Activated B cell treated with CpG ODN at 0.5 μM for 24 hours (primary cell): ENCODE measurements around the gene BTBD3. TPM values are rescaled to one million over a fixed set of nuclear protein-coding genes. Genes with fewer than 3 reads are reported as not detected.

Experiments used
- ATAC-seq: fragments of 200-7000 bp; cut with Tn5 transposase; one replicate; pipeline ENCODE4 v1.10.0; 2021; ENCODE audit warnings: low read depth, mild to moderate bottlenecking, moderate library complexity
- CTCF ChIA-PET: fragments of 350-600 bp; sonication (Branson Sonifier 250); formaldehyde crosslinking; loops from one replicate; lab custom pipeline; 2021; ENCODE audit warnings: antibody characterized with exemption; lab: Charles Lee
- POLR2A ChIA-PET: fragments of 350-600 bp; sonication (Branson Sonifier 250); formaldehyde crosslinking; loops from one replicate; lab custom pipeline; 2021; ENCODE audit warnings: antibody characterized with exemption; lab: Charles Lee
- DNase-seq: peaks from one replicate; pipeline ENCODE4 v3.0.0; 2022
- H3K27ac Mint-ChIP-seq: one replicate; pipeline ENCODE4 v1.8.0; 2020; ENCODE audit warnings: mixed read lengths
- H3K27me3 Mint-ChIP-seq: one replicate; pipeline ENCODE4 v1.8.0; 2021; ENCODE audit warnings: mixed read lengths
- H3K36me3 Mint-ChIP-seq: one replicate; pipeline ENCODE4 v1.8.0; 2021; ENCODE audit warnings: low read depth, mixed read lengths
- H3K4me1 Mint-ChIP-seq: one replicate; pipeline ENCODE4 v1.8.0; 2021; ENCODE audit warnings: mixed read lengths
- H3K4me3 Mint-ChIP-seq: one replicate; pipeline ENCODE4 v1.8.0; 2020; ENCODE audit warnings: mild to moderate bottlenecking, mixed read lengths
- H3K9me3 Mint-ChIP-seq: one replicate; pipeline ENCODE4 v1.8.0; 2020; ENCODE audit warnings: mixed read lengths
- CTCF ChIP-seq: fragments of 200-600 bp; IDR thresholded peaks from one replicate; pipeline ENCODE4 v1.8.0; 2022; ENCODE audit warnings: antibody characterized with exemption, mild to moderate bottlenecking
- intact Hi-C: fragments of 100-400 bp; cut with micrococcal nuclease; formaldehyde crosslinking; loops from one replicate; pipeline ENCODE4 v1.15.1; 2024
- total RNA-seq: library from RNA; stranded (reverse); gene quantifications from 2 replicates; pipeline ENCODE4 v1.2.3, GENCODE V29; 2022

BTBD3 gene
- total RNA-seq, 1 donor from 2014 or later, result 1.6 TPM

- no peaks in the 10 kb centered on the region for H3K36me3 Mint-ChIP-seq
- TF ChIP-seq CTCF, result no peak
- no peak overlapping the region for H3K4me3 Mint-ChIP-seq
- CTCF ChIA-PET, result no interaction called here
- no peak for DNase-seq
- no peak for ATAC-seq
- H3K27ac Mint-ChIP-seq, result no peak overlapping the region
- H3K27me3 Mint-ChIP-seq, result no peaks in the 10 kb centered on the region
- intact Hi-C loops, result no loop called here
- POLR2A ChIA-PET, result no interaction called here
- H3K4me1 Mint-ChIP-seq, result no peaks in the 10 kb centered on the region
- peaks cover 2% of the 10 kb centered on the region for H3K9me3 Mint-ChIP-seq
Observed at GRCh38 chr20:11958855-11959254, 41.2 kb downstream of the BTBD3 start.

GRCh38 chr20:11965602-11966001, 47.9 kb downstream of the BTBD3 start:
- intact Hi-C loops, result no loop called here
- POLR2A ChIA-PET, result no interaction called here
- H3K4me3 Mint-ChIP-seq, result no peak overlapping the region
- no peaks in the 10 kb centered on the region for H3K36me3 Mint-ChIP-seq
- H3K27ac Mint-ChIP-seq, result no peak overlapping the region
- no peaks in the 10 kb centered on the region for H3K9me3 Mint-ChIP-seq
- CTCF ChIA-PET, result no interaction called here
- ATAC-seq, result no peak
- H3K4me1 Mint-ChIP-seq, result no peaks in the 10 kb centered on the region
- H3K27me3 Mint-ChIP-seq, result no peaks in the 10 kb centered on the region
- DNase-seq, result no peak
- no peak for TF ChIP-seq CTCF

DNA sequence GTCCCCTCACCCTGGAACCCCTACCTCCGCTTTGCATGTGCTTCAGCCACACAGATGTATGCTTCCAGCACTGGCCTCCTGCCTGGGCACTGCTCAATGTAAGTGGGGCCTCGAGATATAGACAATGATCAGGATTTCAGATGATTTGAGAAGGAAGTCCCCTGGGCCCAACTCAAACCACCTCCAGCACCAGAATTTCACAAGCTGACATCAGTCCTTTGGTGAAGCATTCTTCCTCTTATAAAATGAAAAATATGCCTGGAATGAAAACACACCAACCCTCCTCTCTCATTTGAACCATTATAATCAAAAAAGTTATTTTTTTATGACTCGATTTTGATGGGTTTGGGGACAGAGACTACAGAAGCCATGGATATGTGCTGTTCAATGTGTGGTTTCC, 48.5 kb downstream of the BTBD3 start:
- Mint-ChIP-seq H3K27me3 (no peaks in the 10 kb centered on the region), H3K36me3 (no peaks in the 10 kb centered on the region), H3K27ac (no peak overlapping the region), H3K4me3 (no peak overlapping the region), H3K4me1 (no peaks in the 10 kb centered on the region), H3K9me3 (no peaks in the 10 kb centered on the region)
- TF ChIP-seq CTCF, result no peak
- ChIA-PET CTCF (no interaction called here), POLR2A (no interaction called here)
- ATAC-seq (no peak), DNase-seq (no peak)
- intact Hi-C loops, result no loop called here

- Mint-ChIP-seq H3K4me1 (no peaks in the 10 kb centered on the region), H3K4me3 (no peak overlapping the region), H3K36me3 (no peaks in the 10 kb centered on the region), H3K27ac (no peak overlapping the region), H3K9me3 (no peaks in the 10 kb centered on the region), H3K27me3 (no peaks in the 10 kb centered on the region)
- DNase-seq (no peak), ATAC-seq (no peak)
- intact Hi-C loops, result no loop called here
- POLR2A ChIA-PET, result no interaction called here
- CTCF ChIA-PET, result no interaction called here
- no peak for TF ChIP-seq CTCF
Observed at GRCh38 chr20:11970243-11970836, 52.6 kb downstream of the BTBD3 start.

DNA sequence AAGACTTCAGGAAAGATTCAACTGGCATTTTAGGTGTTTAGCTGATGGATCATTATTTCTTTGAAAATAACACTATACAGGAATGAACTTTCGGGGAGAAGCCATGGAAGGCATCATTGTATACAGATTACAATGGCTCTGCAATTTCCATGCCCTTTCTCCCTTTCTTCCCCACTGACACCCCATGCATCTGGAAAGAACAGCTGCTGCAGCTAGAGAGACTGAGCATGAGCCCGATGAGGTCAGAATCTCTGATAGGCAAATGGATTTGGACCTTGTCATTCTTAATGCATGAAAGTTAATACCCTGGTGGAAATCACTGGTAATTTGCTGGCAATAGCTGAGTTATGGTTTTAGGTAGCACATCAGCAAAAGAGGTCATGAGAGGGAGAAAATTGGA, 54.8 kb downstream of the BTBD3 start:
- H3K4me3 Mint-ChIP-seq, result no peak overlapping the region
- H3K9me3 Mint-ChIP-seq, result no peaks in the 10 kb centered on the region
- H3K27me3 Mint-ChIP-seq, result no peaks in the 10 kb centered on the region
- no peak overlapping the region for H3K27ac Mint-ChIP-seq
- ChIA-PET POLR2A (no interaction called here), CTCF (no interaction called here)
- no peak for TF ChIP-seq CTCF
- H3K36me3 Mint-ChIP-seq, result no peaks in the 10 kb centered on the region
- intact Hi-C loops, result no loop called here
- no peaks in the 10 kb centered on the region for H3K4me1 Mint-ChIP-seq
- no peak for ATAC-seq
- no peak for DNase-seq
